BE2C (cell line): Measurements from ENCODE around the gene ARHGAP28.

Experiments used
- DNase-seq: peaks from one replicate; pipeline ENCODE4 v3.0.0-alpha.2; 2020
- H3K27me3 ChIP-seq: fragments of 250-450 bp; sonication (Bioruptor Pico); 2 replicates; pipeline ENCODE4 v1.5.1; 2020; ENCODE audit warnings: mild to moderate bottlenecking
- H3K36me3 ChIP-seq: fragments of 250-450 bp; sonication (Bioruptor Pico); 2 replicates; pipeline ENCODE4 v1.5.1; 2020; ENCODE audit warnings: mild to moderate bottlenecking
- H3K4me1 ChIP-seq: fragments of 250-450 bp; sonication (Bioruptor Pico); 2 replicates; pipeline ENCODE4 v1.5.1; 2020
- H3K4me3 ChIP-seq: 2 replicates; pipeline ENCODE4 v1.5.1; 2011; ENCODE audit warnings: low read depth, low read length
- H3K9me3 ChIP-seq: fragments of 250-450 bp; sonication (Bioruptor Pico); 2 replicates; pipeline ENCODE4 v1.5.1; 2020
- TF ChIP-seq, protein P1 (sequence below): IDR thresholded peaks from 2 replicates; pipeline ENCODE4 v1.5.1; 2012; ENCODE audit warnings: mild to moderate bottlenecking, low read depth, low read length

ARHGAP28 gene

DNA sequence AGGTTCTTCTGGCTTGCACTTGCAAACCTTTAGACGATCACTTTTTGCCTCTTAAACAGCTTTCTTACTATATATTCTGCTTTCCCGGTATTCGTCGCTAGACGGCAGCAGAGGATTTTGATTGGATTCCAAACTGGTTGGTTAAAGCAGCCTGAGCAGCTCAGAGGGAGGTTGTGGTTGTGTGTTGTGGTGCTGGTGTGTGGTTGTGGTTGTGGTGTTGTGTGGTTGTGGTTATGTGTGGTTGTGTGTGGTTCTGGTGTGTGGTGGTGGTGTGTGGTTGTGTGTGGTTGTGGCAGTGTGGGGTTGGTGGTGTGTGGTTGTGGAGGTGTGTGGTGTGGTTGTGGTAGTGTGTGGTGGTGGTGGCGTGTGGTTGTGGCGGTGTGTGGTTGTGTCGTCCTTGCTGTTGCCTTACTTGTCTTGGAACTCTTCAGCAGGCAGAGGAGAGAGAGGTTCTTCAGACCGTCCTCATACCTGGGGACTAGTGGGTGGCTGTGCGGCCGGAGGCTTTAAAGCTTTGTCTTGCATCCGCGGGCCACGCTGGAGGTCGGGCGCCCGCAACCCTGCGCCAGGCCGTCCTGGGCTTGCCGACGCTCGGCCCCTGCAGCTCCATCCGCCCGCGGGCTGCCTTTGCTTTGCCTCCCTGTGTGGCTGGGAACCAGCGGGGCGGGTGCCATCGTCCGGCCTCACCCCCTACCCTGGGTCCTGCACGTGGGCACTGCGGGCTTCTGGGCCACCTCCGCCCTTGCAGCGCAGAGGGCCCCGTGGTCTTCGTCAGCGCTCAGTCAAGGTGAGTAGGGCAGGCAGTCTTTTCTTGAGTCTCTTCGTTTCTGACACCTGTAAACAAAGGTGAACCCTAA lies 190.8 kb downstream of the ARHGAP28 start:
- TF ChIP-seq, protein P1, sequence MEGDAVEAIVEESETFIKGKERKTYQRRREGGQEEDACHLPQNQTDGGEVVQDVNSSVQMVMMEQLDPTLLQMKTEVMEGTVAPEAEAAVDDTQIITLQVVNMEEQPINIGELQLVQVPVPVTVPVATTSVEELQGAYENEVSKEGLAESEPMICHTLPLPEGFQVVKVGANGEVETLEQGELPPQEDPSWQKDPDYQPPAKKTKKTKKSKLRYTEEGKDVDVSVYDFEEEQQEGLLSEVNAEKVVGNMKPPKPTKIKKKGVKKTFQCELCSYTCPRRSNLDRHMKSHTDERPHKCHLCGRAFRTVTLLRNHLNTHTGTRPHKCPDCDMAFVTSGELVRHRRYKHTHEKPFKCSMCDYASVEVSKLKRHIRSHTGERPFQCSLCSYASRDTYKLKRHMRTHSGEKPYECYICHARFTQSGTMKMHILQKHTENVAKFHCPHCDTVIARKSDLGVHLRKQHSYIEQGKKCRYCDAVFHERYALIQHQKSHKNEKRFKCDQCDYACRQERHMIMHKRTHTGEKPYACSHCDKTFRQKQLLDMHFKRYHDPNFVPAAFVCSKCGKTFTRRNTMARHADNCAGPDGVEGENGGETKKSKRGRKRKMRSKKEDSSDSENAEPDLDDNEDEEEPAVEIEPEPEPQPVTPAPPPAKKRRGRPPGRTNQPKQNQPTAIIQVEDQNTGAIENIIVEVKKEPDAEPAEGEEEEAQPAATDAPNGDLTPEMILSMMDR: peak; percentile 76
- peak; percentile 29 for DNase-seq

DNA sequence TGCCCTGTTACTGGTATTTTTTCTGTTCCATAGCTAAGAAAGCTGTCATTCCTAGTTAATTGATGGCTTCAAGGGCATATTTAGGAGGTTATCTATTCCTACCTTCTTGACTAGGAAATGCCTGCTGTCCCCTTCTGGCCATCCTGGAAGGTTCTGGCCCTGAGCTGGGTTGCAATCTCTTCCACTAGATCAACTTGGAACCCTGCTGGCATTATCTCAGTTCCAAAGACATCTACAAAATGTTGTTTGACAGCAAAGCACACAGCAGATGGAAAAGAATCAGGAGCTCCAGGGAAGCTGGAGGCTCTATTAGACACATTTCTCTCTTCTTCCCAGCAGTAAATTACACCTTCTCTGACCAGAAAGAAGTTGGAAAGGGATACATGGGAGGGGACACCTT lies 192.1 kb downstream of the ARHGAP28 start:
- Histone ChIP-seq H3K4me3 (no peak overlapping the region), H3K9me3 (no peaks in the 10 kb centered on the region), H3K27me3 (no peaks in the 10 kb centered on the region), H3K36me3 (no peaks in the 10 kb centered on the region), H3K4me1 (no peaks in the 10 kb centered on the region)
- TF ChIP-seq, protein P1: no peak
- no peak for DNase-seq

More for the DNA sequence above, 190.8 kb downstream of the ARHGAP28 start:
- Histone ChIP-seq H3K4me3 (no peak overlapping the region), H3K36me3 (no peaks in the 10 kb centered on the region), H3K27me3 (no peaks in the 10 kb centered on the region), H3K9me3 (no peaks in the 10 kb centered on the region), H3K4me1 (no peaks in the 10 kb centered on the region)

DNA sequence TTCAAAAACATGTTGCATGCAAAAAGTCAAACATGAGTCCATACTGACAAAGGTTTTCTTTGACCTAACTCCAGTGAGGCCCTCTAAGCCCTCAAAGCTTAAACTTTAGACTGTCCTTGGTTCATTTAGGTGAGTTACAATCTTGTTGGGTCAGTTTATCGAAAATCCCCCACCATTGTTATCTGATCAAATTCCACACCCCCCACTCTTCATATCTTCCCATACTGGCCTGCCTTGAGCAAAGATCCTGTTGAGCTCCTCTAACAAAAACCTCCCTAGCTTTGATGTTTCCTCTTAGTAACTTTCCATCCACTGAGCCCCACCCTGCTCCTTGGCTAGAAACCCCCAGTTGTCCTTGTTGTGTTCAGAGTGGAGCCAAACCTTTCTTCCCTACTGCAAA lies 193.7 kb downstream of the ARHGAP28 start:
- TF ChIP-seq, protein P1: no peak

DNA sequence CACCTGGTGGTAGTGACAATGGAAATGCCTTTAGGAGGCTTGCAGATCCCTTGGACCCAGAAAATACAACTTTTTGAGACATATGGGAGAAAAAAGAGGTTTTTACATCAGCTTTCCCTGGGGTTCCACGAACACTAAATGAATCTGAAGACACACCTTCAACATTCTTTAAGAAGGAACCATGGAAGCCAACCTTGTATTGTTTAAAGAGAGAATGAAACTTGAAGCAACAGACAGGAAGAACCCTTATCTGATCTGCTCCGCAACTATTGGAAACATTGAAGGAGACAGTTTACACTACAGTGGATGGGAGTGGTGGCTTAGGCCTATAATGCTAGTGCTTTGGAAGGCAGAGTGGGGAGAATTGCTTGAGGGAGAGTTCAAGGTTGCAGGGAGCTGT lies 197.6 kb downstream of the ARHGAP28 start:
- H3K36me3 ChIP-seq: no peaks in the 10 kb centered on the region
- TF ChIP-seq, protein P1: no peak

More for the DNA sequence above, 193.7 kb downstream of the ARHGAP28 start:
- no peaks in the 10 kb centered on the region for H3K9me3 ChIP-seq
- DNase-seq: no peak
- no peak overlapping the region for H3K4me3 ChIP-seq
- no peaks in the 10 kb centered on the region for H3K4me1 ChIP-seq
- no peaks in the 10 kb centered on the region for H3K36me3 ChIP-seq
- H3K27me3 ChIP-seq: no peaks in the 10 kb centered on the region

DNA sequence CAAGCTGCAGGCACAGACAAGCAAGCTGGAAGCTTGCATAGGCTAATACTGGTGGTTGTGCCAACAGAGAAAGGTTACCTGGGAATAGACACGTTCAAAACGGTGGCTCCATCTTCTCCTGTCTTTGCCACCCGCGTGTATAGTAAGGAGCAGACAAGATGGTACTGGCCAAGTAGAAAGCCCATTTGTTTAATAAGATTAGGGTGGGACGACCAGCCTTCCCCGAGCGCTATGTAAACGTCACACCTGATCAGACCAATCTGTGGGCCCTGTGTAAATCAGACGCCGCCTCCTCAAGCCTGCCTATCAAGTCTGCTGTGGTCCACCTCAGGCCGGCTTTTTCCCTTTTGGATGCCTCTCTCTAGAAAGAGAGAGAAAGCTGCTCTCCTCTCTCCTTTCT lies 198.8 kb downstream of the ARHGAP28 start:
- Histone ChIP-seq H3K4me3 (no peak overlapping the region), H3K27me3 (no peaks in the 10 kb centered on the region), H3K4me1 (no peaks in the 10 kb centered on the region), H3K9me3 (no peaks in the 10 kb centered on the region), H3K36me3 (no peaks in the 10 kb centered on the region)
- TF ChIP-seq, protein P1: no peak
- no peak for DNase-seq

More for the DNA sequence above, 197.6 kb downstream of the ARHGAP28 start:
- Histone ChIP-seq H3K4me3 (no peak overlapping the region), H3K4me1 (no peaks in the 10 kb centered on the region), H3K9me3 (no peaks in the 10 kb centered on the region), H3K27me3 (no peaks in the 10 kb centered on the region)
- no peak for DNase-seq

DNA sequence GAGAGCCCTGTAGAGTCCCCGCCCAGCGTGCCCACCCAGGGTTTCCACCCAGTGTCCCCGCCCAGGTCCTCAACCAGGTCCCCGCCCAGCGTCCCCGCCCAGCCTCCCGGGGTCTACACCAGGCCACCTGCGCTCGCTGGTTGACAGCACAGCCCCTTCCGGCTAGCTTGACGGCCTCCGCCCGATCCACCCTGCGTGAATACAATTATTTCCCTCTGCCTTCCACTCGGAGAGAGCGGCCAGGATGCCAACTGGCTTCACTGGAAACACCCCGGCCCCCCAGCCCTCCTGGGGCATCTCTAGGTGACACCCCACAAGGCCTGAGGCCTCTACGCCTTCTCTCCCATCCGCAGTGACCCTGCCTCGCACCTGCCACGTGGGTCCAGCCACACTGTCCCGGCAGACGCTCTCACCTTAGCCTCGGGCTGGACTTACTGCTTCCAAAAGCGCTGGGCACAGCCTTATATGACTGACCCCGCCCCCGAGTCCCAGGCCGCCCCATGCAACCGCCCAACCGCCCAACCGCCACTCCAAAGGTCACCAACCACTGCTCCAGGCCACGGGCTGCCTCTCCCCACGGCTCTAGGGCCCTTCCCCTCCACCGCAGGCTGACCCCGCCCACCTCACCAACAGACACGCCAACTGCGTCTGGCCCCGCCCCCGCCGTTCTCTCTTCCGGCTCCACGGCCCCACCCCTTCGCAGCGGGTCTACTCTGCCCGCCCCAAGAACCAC lies 200.0 kb downstream of the ARHGAP28 start:
- TF ChIP-seq, protein P1: no peak
- no peaks in the 10 kb centered on the region for H3K27me3 ChIP-seq
- H3K36me3 ChIP-seq: no peaks in the 10 kb centered on the region
- no peak overlapping the region for H3K4me3 ChIP-seq
- H3K9me3 ChIP-seq: no peaks in the 10 kb centered on the region
- DNase-seq: peak; percentile 70
- no peaks in the 10 kb centered on the region for H3K4me1 ChIP-seq
